A673 (cell line): ENCODE measurements around the gene PI4K2A.
"Not testable (repeated sequence)": the region's sequence is repeated elsewhere in the genome, so short reads cannot be mapped to it uniquely, and the experiment has no call there.

Experiments
- EZH2 ChIP-seq: fragments of 200-600 bp; sonication (generic); IDR thresholded peaks from 2 replicates; pipeline ENCODE4 v1.6.1; 2017; ENCODE audit warnings: borderline replicate concordance, low read depth, mild to moderate bottlenecking, mixed read lengths, antibody characterized with exemption, low read length; ENCODE audit not compliant: poor library complexity, severe bottlenecking
- TF ChIP-seq, protein P1 (sequence below): fragments of 300-800, 200-600 bp; sonication (generic); conservative IDR thresholded peaks from 2 replicates; pipeline ENCODE4 v1.5.1; 2017; ENCODE audit warnings: low read depth, mild to moderate bottlenecking, antibody characterized with exemption, low read length, moderate library complexity, mixed read lengths

DNA sequence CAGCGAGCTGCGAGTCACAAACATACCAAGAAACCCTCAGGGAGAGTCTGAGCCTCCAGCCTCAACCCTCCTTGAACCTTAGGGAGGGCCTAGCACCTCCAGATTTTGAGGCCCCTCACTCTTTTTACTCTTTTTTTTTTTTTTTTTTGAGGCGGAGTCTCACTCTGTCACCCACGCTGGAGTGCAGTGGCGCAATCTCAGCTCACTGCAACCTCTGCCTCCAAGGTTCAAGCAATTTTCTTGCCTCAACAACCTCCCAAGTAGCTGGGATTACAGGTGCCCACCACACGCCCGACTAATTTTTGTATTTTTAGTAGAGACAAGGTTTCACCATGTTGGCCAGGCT, 43.9 kb downstream of the PI4K2A start:
- TF ChIP-seq, protein P1, sequence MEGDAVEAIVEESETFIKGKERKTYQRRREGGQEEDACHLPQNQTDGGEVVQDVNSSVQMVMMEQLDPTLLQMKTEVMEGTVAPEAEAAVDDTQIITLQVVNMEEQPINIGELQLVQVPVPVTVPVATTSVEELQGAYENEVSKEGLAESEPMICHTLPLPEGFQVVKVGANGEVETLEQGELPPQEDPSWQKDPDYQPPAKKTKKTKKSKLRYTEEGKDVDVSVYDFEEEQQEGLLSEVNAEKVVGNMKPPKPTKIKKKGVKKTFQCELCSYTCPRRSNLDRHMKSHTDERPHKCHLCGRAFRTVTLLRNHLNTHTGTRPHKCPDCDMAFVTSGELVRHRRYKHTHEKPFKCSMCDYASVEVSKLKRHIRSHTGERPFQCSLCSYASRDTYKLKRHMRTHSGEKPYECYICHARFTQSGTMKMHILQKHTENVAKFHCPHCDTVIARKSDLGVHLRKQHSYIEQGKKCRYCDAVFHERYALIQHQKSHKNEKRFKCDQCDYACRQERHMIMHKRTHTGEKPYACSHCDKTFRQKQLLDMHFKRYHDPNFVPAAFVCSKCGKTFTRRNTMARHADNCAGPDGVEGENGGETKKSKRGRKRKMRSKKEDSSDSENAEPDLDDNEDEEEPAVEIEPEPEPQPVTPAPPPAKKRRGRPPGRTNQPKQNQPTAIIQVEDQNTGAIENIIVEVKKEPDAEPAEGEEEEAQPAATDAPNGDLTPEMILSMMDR, result not testable (repeated sequence)
- TF ChIP-seq EZH2, result not testable (repeated sequence)
